NOMO-1 treated with dmso at 0.1 percent for 144 hours (cell line): Measurements from ENCODE around the gene TRIM15.
A peak's percentile ranks its signal among the peaks of the same experiment; 100 is the strongest.
"Not testable (repeated sequence)": the region's sequence is repeated elsewhere in the genome, so short reads cannot be mapped to it uniquely, and the experiment has no call there.

Experiments
- DNase-seq: peaks from one replicate; lab custom pipeline; 2025; ENCODE audit not compliant: unreplicated experiment; lab: John Stamatoyannopoulos, UW

TRIM15 gene

DNA sequence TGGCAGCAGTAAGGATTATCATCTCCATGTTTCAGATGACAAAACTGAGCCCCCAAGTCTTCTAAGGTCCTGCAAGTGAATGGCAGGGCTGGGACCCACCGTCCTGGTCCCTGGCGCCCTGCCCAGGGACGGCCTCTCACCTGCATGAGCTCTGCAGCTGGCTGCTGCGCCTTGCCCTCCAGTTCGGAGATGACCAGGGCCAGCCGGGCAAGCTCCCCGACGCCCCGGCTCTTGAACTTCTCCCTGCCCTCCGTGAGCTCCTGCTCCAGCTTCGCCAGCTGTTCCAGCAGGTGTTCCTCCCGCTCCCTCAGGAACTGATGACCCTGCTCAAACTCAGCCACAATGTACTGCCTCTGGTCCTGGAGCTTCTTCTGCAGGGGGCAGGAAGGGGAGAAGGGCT lies 33.0 kb downstream of the TRIM15 start:
- DNase-seq: no peak

DNA sequence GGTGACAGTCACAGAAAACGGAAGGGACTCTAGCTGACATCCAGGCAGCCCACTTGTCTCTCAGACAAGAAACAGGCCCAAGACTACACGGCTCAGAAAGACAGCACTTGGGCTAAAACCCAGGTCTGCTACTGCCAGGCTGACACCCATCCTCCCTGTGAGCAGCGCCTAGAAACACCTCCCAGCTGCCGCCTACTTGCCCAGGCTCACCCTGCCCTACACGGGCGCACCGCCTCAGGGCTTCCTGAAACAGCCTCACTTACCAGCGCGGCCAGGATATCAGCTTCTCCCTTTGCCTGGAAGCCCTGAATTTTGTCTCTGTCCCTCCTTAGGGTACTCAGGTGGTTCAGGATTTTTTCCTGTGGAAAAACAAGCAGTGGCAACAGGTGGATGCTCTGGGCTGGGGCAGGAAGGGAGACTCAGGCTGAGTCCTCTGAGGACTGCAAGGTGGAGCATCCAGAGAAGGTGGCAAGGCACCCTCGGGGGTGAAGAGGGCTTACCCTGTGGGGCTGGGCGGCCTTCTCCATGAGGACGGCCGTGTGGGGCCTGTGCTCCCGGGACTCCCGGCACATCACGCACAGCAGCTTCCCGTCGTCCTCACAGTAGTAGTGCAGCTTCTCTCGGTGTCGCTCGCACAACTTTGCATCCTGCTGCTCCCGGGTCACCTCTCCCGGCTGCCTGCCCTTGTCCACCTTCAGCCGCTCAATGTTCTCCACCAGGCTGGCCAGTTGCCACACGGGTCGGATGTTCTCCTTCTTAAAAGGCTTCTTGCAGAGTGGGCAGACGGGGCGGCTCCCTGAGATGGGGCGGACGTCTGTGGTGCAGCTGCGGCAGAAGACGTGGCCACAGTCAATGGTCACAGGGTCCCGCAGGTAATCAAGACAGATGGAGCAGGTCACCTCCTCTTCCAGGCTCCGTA lies 35.1 kb downstream of the TRIM15 start:
- no peak for DNase-seq

DNA sequence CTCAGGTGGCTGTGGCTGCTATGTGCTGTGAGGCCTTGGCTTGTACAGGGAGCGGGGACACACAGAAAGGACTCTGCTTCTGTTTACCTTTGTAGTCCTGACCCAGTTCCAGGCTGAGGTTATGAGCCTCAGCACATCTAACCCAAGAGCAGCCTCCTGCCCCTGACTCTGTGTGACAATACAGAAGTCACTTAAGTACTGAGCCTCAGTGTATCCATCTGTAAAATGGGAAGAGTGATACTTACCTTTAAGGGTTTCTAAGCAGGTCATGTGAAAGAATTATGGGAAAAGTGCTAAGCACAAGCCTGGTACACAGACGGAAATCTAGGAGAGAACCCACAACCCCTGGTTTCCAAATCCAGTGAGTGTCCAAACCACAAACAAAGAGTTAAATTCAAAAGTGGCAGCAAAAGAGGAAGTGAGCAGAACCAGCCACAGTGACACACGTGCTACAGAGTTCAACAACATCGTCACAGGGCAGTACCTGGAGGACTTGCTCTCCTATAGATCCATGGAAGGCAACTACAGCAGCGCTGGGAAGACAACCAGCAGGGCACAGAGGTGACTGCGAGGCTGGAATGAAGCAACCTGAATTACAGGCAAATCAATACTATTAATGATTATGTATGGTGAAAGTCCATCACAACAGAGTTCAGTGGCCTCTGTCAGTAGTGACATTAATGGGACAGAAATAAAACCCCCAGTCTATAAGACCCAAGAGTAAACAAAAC lies 37.4 kb downstream of the TRIM15 start:
- peak; percentile 76 for DNase-seq

DNA sequence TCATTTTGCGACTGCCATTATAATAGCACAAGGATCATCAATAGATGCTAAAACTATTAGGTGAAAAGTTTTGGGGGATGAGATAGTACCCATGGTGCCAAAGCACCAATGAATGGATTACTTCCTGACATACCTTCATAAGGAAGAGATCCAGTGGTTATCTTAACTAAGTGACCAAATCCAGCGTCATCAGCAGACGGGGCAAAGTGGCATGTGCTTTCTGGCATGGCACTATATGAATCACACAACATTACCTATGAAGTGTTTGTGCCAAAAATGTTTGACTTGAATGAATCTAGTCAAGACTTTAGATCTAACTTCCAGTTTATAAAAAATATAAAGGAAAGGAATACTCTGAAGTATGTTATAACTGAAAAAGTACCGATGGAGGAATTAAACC lies 39.0 kb downstream of the TRIM15 start:
- DNase-seq: no peak

DNA sequence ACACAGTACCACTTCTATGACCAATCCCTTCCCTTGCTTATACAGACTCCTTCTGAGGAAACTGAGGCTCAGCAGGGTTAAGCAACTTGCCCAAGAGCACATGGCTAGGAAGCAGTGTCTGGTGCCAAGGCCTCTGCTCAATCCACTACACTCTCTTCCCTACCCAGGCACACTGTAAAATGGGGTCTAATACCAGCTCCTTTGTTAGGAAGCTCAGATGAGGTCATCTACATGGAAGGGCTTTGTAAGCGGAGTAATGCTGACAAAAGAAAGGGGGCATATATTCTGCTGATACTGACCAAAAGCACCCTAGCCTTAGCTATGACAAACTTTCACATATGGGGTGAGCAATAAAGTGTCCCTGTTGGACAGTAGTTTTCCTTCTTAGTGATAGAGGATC lies 40.8 kb downstream of the TRIM15 start:
- DNase-seq: no peak

DNA sequence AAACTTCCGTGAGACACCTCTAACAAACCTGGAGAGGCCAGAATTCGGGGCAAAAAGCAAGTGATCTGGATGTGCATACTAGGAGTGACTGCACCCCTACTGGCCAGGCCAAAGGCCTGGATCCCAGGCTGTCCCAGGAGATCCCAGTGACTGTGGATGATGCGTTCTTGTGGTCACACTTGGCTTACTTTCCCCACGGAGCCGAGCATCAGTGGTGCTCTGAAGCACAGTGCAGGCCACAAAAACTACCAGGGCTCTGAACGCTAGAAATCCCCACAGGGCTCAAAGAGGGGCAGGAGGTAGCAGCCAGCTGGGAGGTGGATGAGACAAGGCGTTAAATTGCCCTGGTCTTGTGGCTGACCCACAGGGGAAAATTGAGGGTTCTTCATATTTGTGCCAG lies 42.8 kb downstream of the TRIM15 start:
- DNase-seq: no peak

DNA sequence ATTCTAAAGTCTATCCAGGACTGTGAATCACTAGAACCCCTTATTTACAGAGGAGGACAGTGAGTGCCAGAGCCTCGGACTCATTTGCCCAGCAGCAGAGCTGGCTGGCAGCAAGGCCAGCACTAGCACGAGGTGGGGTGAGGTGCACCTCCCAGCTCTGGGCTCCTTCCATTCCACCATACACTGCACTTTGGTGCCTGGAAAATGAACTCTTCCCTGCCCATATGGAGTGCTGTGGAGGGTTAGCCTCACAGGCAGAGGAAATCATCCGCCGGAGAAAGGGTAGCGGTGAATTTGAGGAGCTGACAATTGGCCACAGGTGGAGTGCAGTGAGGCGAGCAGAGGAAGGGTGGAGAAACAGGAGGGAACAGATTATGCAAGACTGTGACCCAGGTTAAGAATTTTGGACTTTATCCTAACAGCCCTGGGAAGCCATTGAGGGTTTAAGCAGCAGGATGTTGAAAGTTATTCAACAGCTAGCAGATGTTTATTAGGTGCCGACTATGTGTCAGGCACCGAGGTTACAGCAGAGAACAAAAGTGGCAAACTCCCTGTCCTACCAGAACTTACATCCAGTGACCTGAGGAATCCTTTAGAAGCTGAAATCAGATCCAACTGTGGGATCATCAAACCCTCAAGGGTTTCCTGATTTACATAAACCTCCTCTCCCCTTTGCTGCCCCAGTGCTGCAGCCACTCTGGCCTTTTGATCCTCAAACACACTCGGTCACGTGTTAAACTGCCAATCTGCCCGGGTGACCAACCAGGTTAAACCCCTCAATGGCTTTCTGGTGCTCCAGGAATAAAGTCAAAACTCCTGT lies 43.7 kb downstream of the TRIM15 start:
- no peak for DNase-seq

DNA sequence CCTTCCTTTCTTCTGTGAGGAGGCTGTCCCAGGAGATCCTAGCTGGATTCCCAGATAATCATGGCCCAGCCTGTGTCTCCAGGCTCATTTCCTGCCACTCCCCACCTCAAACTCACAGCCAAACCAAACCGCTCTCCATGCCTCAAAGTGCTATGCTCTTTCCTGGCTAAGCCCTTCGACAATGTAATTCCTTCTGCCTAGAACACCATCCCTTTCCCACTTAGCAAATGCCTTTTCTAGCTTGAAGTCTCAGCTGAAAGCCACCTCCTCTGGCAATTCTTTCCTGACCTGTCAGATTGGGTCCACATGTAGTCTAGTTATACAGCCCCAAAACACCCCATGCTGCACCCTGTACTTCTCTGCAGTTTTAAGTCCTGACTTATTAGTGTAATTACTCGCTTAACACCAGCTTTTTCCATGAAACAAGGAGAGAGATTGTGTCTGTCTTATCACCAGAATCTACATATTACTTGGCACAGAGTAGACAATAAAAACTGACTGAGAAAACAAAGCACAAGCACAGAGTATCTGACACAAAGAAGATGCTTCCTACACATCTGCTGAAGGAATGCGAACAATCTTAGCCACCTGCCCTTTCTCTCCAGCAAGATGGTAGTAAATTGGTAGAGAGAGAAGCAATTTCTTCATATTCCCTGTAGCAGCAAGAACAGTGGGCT lies 44.4 kb downstream of the TRIM15 start:
- DNase-seq: no peak

DNA sequence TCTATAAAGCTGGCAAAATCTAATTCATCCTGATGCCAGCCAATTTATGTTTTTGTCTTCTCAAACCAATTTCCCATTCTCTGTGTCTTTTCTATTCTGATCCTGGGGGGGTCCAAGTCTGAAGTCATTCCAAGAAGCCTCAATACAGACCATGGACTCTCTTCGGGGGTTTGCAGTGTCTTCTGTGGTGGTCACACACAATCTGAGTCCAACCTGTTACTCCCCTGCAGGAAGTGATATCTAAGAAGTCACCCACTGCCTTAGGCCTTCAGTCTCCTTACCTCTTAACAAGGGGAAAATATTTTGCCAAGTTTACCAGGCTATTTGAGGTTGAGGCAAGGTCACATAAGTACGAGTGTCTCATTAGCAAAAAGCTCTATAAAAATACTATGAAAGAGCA lies 48.0 kb downstream of the TRIM15 start:
- no peak for DNase-seq

DNA sequence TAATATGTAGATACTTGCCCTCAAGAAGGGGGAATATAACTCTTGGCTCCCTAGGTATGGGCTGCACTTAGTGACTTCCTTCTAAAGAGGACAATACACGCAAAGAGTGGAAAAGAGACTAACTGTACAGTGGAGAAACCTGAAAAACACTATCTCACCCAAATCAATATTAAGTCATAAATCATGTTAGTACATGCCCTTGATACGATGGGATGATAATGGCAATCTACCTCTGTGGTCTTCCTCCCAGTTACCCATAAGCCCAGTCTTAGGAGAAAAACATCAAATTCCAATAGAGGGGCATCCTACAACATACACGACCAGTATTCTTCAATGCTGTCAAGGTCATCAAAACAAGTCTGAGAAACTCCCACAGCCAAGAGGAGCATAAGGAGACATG lies 48.6 kb downstream of the TRIM15 start:
- DNase-seq: no peak

DNA sequence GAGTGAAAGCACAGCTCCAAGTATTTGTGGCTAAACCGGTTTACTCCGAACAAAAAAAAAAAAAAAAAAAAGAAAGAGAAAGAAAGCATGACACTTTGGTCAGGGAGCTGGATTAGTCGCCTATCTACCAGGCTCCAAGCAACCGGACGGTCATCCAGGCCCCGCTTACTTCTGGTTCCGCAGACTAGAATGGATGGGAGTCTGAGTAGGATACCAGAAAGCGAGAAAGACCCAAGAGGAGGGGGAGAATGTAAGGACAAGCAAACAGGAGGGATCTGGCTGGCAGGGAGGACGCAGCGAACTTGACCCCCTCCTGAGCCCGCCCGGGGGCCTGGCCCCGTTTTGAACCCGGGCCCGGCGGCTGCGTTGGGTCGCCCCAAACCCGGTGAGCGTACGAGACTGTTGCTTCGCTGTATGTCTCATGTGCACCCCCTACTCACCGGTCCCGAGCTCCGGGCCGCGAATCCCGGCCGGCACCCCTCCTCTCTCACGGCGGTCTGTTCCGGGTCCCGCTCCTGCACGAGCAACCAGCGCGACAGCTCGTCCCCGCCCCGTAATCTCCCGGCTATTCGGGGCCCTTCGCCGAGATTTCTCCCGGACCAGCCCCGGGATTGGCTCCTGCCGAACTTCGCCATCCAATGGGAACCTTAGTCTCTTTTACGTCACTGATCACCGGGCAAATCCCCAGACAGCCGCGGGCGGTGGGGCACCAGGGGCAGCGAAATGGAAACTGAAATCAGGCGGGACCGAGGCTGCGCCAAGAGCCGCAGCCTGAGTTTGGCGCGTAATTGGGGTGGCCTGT lies 49.7 kb downstream of the TRIM15 start, which contains the start of gene TRIM26:
Gene TRIM26 (minus strand): TSS at position 542 of the 802 bp plus-strand sequence. CDS start 14,303 bp downstream, outside the sequence.
- peak; percentile 98 for DNase-seq

DNA sequence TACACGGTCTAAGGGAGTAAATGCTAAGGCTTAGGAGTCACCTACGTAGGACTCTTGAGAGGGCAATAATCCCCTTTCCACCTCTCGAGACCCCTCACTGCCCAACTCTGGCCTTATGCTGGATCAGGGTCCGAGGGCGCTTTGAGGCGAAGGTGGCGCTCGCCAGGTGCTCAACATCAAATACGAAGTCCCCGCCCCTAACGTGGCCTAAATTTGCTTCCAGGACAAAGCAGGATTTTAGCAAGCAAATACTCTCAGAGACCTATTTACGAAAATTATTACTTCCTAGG lies 50.3 kb downstream of the TRIM15 start:
- DNase-seq: no peak

DNA sequence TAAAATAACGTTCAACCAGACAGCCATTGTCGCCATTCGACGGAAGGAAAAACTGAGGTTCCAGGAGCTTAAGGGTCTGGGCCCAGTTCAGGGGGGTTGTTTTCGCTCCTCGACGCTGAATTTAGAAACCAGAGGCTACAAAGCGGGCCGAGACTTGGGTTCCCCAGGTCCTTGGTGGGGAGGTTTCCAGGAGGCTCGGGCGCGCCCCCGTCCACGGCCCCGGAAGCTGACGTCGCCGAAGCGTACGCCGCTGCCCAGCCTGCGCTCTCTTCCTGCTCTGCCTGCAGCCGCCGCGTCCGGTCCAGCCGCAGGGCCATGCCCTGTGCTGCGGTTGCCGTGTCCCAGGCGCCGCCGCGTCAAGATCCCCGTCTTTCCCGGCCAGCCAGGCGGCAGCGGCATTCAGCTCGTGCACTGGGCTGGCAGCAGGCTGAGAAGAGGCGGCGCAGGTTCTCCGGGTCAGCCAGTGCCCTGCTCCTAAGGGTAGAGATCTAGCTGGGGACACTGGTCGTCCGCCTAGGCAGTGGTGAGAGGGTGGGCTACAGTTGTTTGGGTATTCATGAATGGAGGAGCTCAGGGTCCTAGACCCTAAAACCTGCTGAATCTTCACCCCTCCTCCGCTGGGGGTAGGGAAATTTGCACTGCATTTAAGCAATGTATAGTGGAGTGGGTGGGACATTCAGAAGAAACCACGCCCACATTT lies 50.8 kb downstream of the TRIM15 start:
- peak; percentile 66 for DNase-seq

DNA sequence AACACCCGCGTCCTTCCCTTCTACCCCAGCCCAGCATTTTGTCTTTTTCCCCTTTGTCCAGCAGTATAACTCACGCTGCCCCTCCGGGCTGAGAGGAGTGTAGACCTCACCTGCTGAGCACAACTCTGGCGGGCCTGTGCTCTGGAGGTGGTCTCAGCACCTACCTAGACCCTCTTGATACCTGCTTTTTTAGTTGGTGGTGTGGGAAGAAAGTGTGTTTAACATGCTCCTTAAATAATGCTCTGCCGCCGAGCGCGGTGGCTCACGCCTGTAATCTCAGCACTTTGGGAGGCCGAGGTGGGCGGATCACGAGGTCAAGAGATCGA lies 51.3 kb downstream of the TRIM15 start:
- DNase-seq: no peak

DNA sequence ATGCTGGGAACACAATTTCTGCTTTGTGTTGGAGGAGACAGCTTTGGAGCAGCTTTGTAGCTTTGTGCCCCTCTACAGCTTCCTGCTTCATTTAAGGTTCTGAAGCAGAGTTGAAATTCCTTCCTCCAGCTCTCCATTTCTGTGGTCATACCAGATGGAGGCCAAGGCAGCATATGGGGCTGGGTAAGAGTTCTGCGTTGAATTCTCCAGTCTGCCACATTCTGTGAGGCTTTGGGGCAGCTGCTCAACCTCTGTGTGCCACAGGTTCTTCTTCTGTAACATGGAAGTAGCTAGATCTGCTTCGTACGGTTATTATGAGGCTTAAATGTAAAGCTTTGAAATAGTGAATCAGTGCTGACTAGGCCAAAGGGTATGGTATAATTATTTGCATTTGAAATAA lies 52.8 kb downstream of the TRIM15 start:
- no peak for DNase-seq

DNA sequence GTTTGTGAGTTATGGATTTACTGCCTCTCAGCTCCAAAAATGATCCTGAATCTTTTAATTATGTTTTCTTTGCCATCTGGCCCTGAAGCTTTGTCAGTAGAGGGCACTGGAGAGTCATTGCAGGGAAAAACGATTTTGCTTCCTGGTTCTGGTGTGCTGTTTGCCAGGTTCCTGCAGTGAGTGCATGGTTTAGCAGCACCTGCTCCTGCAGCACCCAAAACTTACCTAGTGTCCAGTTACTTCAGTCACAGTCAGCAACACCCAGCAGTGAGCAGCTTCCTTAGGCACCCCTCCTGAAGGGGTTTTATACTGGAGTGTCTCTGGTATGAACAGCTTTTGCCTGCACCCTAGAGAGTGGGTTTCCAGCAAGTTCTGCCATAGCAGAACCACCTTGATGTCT lies 55.9 kb downstream of the TRIM15 start:
- peak; percentile 33 for DNase-seq

DNA sequence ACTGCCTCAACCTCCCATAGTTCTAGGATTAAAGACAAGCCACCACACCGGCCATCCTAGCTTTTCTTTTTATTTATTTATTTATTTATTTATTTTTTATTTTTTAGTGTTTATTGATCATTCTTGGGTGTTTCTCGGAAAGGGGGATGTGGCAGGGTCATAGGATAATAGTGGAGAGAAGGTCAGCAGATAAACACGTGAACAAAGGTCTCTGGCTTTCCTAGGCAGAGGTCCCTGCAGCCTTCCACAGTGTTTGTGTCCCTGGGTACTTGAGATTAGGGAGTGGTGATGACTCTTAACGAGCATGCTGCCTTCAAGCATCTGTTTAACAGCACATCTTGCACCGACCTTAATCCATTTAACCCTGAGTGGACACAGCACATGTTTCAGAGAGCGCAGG lies 58.0 kb downstream of the TRIM15 start:
- DNase-seq: not testable (repeated sequence)

DNA sequence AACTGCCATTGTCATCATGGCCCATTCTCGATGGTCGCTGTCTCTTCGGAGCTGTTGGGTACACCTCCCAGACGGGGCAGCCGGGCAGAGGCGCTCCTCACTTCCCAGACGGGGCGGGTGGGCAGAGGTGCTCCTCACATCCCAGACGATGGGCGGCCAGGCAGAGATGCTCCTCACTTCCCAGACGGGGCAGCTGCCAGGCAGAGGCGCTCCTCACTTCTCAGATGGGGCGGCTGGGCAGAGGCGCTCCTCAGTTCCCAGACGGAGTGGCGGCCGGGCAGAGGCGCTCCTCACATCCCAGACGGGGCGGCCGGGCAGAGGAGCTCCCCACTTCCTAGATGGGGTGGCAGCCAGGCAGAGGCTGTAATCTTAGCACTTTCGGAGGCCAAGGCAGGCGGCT lies 58.6 kb downstream of the TRIM15 start:
- not testable (repeated sequence) for DNase-seq
